GM19452 (cell line): ENCODE measurements around the gene AP3D1.
"Not testable (repeated sequence)": the region's sequence is repeated elsewhere in the genome, so short reads cannot be mapped to it uniquely, and the experiment has no call there.

Source experiments
- ATAC-seq: cut with Tn5 transposase; IDR thresholded peaks from one replicate; pipeline ENCODE4 v1.9.1; 2021; ENCODE audit not compliant: unreplicated experiment

Gene AP3D1

DNA sequence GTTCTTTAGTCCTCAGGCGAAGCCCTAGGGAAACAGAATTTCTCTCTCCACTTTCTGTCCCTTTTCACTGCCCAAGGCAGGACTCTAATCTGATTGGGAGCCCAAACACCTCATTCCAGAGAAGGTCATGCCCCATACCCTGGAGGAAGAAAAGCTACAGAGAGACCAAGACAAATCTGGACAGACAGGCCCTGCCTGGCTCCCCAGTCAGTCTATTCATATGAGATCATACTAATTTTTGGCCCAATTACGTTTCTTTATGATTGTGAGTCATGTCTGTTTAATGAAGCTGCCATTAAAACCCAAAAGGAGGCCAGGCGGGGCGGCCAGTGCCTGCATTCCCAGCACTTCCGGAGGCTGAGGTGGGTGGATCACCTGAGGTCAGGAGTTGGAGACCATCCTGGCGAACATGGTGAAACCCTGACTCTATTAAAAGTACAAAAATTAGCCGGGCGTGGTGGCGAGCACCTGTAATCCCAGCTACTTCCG, 3.3 kb upstream of the AP3D1 start:
- no peak for ATAC-seq

GRCh38 chr19:2150794-2151338, 500 bp downstream of the AP3D1 start:
- peak; percentile 22 for ATAC-seq

DNA sequence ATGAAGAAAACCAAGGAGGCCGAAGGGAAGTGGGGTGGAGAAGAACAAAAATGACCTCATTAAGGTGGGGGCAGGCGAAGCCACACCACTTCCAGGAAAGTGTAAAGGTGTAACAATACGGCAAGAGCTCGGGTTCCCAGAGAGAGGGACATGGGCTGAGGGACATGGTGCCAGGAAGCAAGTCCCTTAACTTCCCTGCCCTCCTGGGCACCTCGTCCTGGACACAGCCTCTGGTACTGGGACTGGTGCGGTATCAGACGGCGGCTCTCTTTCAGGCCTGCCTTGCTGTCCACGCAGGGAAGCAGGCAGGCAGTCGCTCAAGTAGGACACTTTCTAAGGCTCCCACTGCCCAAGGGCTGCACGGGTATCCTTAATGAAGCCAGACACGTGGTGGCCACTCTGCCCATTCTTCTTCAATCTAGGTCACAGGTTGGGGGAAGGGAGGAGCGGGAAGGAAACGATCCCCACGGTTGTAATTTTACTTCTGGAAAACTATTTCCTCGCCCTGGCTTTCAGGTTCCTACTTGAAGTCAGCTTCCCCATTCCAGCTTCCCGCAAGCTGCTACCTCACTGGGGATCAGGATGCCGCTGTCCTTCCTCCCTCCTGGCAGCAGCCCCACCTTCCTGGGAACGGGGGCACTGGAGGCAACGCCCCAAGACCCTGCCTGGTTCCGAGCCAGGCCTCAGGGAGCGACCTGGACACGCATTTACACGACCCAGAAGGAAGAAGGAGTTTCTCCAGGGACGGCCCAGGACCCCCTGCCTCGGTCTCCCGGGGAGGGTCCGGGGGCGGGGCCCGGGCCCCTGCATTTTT, 1.2 kb downstream of the AP3D1 start:
- no peak for ATAC-seq

DNA sequence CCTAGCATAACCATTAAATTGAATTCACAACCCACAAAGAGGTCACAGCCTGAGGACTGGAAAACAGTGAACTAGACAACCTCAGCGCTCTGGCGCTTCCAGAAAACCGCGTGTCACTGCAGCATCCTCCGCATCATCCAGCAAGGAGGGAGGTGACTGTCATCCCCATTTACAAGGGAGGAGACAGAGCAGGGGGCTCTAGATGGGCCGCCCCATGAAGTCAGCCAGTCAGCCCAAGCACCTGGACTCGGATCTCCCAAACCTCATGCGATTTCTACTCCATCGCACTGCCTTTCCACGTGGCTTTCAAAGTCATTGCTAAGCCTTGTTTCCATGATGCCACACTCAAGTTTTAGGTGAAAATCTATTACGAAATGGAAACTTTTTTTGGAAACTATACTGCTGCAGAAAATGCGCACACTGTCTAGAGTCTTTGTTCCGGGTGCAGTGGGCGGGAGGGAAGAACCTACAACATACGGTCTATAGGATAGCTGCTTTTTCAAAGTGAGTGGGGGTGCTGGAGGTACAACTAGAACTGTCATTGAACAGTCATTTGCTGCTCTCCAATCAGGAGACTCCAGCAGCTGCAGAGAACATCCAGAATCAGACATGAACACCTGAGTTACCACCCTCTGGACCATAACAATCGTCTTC, 2.8 kb downstream of the AP3D1 start:
- ATAC-seq, result no peak

- no peak for ATAC-seq
Measured at GRCh38 chr19:2145831-2146241, 5.5 kb downstream of the AP3D1 start.

- no peak for ATAC-seq
Measured at GRCh38 chr19:2144190-2144589, 7.2 kb downstream of the AP3D1 start.

- ATAC-seq, result no peak
Measured at GRCh38 chr19:2142173-2142829, 9.1 kb downstream of the AP3D1 start.

GRCh38 chr19:2140138-2140569, 11.2 kb downstream of the AP3D1 start:
- ATAC-seq, result no peak

- no peak for ATAC-seq
Measured at GRCh38 chr19:2139385-2140137, 11.8 kb downstream of the AP3D1 start.

- no peak for ATAC-seq
Measured at GRCh38 chr19:2138061-2138728, 13.2 kb downstream of the AP3D1 start.

- ATAC-seq, result no peak
Measured at GRCh38 chr19:2136796-2137195, 14.6 kb downstream of the AP3D1 start.

- no peak for ATAC-seq
Measured at GRCh38 chr19:2135474-2136402, 15.6 kb downstream of the AP3D1 start.

DNA sequence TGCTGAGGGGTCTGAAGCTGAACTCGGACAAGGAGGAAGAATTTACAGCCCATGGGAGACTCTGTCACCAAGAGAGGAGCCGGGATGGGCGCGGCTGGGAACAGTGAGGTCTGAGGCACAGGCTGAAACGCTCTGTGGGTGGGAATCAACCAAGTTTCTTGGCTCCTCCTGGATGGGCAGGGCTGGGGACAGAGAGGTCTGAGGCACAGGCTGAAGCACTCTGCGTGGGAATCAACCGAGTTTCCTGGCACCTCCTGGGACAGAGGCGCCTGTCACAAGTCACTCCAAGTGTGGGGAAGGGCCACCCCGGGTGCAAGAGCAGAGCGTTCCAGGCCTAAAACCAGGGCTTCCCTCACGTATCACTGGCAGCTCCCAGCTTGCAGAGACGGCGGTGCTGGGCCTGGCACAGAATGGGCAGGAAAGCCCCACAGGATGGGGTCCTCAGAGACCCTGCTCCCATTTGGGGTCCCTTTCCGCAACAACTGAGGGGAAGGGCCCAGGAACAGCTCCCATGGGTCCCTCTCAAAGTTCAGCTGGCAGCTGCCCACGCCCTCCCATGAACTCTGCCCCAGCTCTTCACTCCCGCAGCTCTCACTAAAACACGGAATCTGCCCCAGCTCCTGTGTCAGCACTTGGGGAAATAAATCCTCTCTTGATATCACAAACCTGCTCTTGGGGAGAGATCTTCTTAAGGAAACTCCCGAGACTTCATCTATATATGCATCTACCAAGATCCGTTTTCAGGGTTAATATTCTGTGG, 18.5 kb downstream of the AP3D1 start:
- ATAC-seq, result no peak

DNA sequence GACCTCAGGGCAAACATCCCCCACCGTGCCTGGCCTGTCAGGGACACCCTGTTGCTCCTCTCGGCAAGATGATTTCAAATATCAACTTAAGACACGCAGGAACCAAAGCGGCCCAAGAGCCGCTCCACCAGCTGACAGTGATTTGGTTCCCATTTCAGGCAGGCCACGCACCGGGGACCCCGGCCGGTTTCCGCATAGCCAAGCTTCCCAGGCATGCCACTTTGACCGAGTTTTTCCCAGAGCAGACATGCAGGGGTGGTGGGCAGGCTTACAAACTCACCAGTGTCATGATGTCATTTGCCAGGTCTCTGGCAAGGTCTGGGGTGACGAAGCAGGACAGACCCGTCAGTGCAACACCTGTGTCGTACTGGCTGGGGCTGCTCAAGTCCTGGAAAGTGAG, 19.2 kb downstream of the AP3D1 start:
- ATAC-seq, result no peak

DNA sequence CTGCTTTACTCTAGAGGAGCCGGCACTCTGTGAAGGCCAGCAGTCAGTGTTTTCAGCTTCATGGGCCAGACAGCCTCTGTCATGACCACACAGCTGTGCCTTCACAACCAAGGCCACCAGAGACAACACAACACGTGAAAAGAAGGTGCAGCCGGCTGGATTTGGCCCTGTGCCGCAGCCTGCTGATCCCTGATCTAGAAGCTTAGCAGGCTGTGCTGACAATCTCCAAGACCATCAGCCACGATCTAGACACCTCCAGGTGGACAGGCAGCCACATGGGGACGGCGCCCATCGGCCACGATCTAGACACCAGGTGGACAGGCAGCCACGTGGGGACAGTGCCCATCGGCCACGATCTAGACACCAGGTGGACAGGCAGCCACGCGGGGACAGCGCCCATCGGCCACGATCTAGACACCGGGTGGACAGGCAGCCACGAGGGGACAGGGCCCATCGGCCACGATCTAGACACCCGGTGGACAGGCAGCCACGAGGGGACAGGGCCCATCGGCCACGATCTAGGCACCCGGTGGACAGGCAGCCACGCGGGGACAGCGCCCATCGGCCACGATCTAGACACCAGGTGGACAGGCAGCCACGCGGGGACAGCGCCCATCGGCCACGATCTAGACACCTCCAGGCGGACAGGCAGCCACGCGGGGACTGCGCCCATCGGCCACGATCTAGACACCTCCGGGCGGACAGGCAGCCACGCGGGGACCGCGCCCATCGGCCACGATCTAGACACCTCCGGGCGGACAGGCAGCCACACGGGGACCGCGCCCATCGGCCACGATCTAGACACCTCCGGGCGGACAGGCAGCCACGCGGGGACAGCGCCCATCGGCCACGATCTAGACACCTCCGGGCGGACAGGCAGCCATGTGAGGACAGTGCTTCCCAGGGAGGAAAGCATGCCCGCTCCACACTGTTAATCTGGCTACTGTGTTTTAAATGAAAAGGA, 20.1 kb downstream of the AP3D1 start:
- not testable (repeated sequence) for ATAC-seq

DNA sequence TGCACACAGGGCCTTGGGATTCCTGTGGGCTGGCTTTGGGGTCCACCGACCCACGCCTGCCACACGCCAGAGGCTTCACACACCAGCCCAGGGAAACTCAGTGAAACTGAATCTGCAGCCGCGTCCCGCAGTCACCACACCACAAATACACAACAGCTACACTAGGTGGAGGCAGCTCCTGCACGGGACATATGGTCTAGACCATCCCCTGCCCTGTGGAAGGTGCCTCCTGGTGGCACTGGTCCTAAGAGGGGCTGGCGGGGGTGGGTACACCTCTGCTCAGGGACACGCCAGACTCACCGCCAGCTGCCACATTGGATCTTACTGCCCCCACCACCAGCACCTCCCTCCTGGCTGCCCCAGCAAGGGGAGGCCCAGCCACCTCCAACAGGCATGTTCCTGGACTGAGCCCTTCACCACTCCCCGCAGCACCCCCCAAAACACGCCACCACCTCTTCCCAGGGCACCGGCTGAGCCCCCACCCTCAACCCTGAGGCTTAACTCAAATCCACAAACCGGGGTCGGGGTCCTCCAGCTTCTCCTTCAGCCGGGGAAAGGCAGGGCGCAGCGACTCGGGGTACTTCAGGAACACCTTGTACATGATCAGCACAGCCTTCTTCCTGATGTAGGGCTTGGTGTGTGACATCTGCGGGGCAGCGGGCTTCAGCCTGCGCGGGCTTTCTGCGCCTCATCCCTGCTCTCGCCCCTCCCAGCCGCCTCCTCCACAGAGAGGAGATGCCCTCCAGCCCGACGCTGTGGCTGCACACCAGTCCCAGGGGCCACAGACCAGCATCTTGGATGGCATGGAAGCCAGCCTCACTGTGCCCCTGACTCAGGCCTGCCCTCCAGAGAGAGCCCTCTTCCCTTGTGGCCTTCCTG, 21.2 kb downstream of the AP3D1 start:
- no peak for ATAC-seq
